ENCODE measurements around the gene ZFYVE21. TPM values are rescaled to one million over a fixed set of nuclear protein-coding genes. Genes with fewer than 3 reads are reported as not detected.

Gene ZFYVE21
- total RNA-seq, 1 donor from 2014 or later = 40.2 TPM

DNA sequence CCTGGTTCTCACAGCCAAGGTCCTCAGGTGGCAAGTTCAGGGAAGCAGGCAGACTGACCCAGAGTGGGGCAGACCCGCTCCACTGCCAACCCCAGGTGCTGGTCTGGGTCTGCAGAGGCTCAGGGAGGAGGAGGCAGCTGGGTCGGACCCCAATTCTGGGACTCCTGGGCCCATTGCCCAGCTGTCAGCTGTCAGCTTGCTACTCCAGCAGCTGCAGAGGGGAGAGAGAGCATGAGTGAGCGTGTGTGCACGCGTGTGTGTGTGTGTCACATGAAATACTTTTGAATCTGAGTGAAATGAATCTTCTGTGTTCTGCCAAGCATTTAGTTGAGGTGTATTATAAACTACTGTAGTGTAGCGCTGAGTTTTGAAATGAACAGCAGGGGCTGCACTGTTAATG, 31.1 kb upstream of the ZFYVE21 start:
- TF ChIP-seq, protein P1, sequence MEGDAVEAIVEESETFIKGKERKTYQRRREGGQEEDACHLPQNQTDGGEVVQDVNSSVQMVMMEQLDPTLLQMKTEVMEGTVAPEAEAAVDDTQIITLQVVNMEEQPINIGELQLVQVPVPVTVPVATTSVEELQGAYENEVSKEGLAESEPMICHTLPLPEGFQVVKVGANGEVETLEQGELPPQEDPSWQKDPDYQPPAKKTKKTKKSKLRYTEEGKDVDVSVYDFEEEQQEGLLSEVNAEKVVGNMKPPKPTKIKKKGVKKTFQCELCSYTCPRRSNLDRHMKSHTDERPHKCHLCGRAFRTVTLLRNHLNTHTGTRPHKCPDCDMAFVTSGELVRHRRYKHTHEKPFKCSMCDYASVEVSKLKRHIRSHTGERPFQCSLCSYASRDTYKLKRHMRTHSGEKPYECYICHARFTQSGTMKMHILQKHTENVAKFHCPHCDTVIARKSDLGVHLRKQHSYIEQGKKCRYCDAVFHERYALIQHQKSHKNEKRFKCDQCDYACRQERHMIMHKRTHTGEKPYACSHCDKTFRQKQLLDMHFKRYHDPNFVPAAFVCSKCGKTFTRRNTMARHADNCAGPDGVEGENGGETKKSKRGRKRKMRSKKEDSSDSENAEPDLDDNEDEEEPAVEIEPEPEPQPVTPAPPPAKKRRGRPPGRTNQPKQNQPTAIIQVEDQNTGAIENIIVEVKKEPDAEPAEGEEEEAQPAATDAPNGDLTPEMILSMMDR (IDR thresholded peaks at IDR 0.05; ENCODE audit: unreplicated experiment) = no peak
- no peak for DNase-seq (ENCODE audit: low spot score in 2 of 2, unreplicated experiment in 2 of 2)
- H3K4me1 Mint-ChIP-seq = no peaks in the 10 kb centered on the region
- H3K36me3 Mint-ChIP-seq = peaks cover 25% of the 10 kb centered on the region
- no peaks in the 10 kb centered on the region for H3K27me3 Mint-ChIP-seq (ENCODE audit: low read depth)
- no peak overlapping the region for H3K4me3 Mint-ChIP-seq
- H3K9me3 Mint-ChIP-seq = no peaks in the 10 kb centered on the region
- no peak overlapping the region for H3K27ac Mint-ChIP-seq

DNA sequence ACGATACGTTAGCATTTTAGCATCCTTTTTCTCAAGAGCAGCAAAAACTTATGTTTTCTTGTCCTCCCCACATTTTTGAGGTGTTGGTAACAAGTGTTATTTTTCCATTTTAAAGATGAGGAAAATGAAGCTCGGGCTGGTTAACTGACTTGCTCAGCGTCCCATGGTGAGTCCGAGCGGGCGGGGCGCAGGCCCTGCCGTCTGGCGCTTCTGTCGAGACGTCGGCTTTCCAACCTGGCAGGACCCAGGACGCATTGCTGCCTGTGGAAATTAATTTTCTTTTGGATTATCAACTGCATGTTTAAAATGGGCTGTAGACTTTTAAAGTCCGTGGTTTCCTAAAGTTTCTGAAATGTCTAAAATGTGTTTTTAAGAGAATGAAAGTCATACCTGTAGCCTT, 30.7 kb upstream of the ZFYVE21 start:
- no peak overlapping the region for H3K27ac Mint-ChIP-seq
- DNase-seq (ENCODE audit: low spot score in 2 of 2, unreplicated experiment in 2 of 2) = no peak
- peaks cover 23% of the 10 kb centered on the region for H3K36me3 Mint-ChIP-seq
- no peaks in the 10 kb centered on the region for H3K4me1 Mint-ChIP-seq
- TF ChIP-seq, protein P1 (IDR thresholded peaks at IDR 0.05; ENCODE audit: unreplicated experiment) = no peak
- H3K9me3 Mint-ChIP-seq = no peaks in the 10 kb centered on the region
- H3K27me3 Mint-ChIP-seq (ENCODE audit: low read depth) = no peaks in the 10 kb centered on the region
- H3K4me3 Mint-ChIP-seq = no peak overlapping the region

DNA sequence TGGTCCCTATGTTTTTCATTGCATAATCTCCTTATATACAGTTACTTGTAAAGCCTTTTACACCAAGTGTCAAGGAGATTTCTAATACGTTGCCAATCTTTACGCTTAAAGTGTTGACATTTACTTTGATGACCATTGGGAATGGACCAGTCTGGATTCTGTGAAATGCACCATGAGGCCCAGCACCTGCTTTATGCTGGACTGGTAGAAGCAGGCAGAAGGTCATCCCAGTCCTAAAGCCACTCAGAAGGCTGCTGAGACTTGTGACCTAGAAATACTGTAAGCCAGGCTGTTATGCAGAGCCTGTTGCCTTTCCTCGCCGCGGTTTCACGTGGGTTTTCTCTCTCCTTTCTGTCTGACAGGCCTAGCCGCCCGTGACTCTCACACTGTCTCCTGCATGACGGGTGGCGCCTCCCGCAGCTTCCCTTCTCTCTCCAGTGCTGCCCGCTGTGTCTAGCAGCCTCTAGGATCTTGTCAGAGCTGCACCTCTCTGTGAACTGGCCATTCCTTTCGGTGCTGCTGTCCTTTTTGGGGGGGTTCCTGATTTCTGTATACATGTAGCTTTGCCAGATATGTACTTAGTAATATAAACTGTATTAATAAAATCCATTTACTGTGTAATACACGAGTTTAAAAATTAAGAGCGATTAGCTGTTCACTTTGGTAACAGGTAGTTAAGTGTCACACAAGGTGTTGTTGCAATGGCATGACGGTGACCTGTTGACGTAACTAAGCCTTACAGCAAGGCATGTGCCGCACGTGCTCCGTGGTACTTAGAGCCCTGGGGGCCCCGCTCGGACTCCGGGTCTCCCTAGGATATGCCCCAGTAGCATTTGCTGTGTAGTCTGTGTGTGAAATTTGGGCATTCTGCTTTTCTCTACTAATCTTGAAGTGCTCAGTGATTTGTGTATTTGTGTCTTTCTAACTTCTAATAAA, 30.1 kb upstream of the ZFYVE21 start:
- DNase-seq (ENCODE audit: low spot score in 2 of 2, unreplicated experiment in 2 of 2) = no peak
- Mint-ChIP-seq H3K9me3 (no peaks in the 10 kb centered on the region), H3K4me1 (no peaks in the 10 kb centered on the region), H3K27me3 (ENCODE audit: low read depth) (no peaks in the 10 kb centered on the region), H3K4me3 (no peak overlapping the region), H3K27ac (no peak overlapping the region), H3K36me3 (peaks cover 20% of the 10 kb centered on the region)
- TF ChIP-seq, protein P1 (IDR thresholded peaks at IDR 0.05; ENCODE audit: unreplicated experiment) = no peak

DNA sequence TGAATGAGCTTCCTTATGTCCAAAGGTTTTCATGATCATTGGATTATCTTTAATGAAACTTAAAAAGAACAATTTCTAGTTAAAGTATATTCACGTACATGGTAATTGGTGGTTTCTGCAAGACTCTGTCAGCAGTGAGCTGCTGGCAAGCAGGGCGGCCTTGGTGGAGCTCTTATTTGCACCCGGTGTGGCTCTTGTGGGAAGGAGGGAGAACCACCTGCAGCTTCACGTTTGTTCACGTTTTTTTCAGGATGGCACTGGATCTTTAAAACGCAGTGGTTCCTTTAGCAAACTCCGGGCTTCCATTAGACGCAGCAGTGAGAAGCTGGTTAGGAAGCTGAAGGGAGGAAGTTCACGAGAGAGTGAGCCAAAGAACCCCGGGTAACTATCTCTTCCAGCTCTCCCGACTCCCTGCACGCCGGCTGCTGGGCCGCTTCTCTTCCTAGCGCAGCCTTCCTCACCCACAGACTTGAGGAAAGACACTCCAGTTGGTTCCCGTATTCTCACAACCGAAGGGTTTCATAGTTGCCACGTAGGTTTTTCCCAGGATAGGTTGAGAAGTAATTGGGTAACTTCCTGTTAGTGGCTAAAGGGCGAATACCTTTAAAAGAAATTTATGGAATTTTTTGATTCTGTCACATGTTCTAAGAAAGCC, 28.7 kb upstream of the ZFYVE21 start:
- TF ChIP-seq, protein P1 (IDR thresholded peaks at IDR 0.05; ENCODE audit: unreplicated experiment) = no peak
- H3K9me3 Mint-ChIP-seq = no peaks in the 10 kb centered on the region
- no peaks in the 10 kb centered on the region for H3K4me1 Mint-ChIP-seq
- peak overlapping the region; percentile 72 for H3K27ac Mint-ChIP-seq
- H3K27me3 Mint-ChIP-seq (ENCODE audit: low read depth) = no peaks in the 10 kb centered on the region
- no peak overlapping the region for H3K4me3 Mint-ChIP-seq
- H3K36me3 Mint-ChIP-seq = peaks cover 13% of the 10 kb centered on the region
- DNase-seq (ENCODE audit: low spot score in 2 of 2, unreplicated experiment in 2 of 2) = no peak

DNA sequence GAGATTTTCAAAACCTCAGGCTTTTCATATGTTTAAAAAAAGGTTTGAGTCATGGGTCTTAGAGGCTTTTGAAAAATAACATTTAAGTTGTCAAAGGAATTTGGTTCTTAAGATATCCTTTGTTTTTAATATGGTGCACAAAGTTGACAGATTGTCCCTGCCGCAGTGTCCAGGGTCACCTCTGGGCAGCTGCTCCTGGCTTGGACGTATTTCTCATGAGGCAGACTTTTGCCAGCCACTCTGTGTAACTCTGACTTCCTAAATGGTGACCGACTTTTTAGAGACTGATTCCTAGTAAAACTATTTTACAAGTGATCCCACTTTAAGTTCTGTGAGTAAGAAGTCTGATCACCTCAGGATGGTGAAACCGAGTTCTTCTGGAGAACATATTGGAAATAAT, 27.9 kb upstream of the ZFYVE21 start:
- Mint-ChIP-seq H3K27me3 (ENCODE audit: low read depth) (no peaks in the 10 kb centered on the region), H3K36me3 (peaks cover 13% of the 10 kb centered on the region), H3K4me3 (no peak overlapping the region), H3K27ac (no peak overlapping the region), H3K9me3 (no peaks in the 10 kb centered on the region), H3K4me1 (no peaks in the 10 kb centered on the region)
- TF ChIP-seq, protein P1 (IDR thresholded peaks at IDR 0.05; ENCODE audit: unreplicated experiment) = no peak
- no peak for DNase-seq (ENCODE audit: low spot score in 2 of 2, unreplicated experiment in 2 of 2)
